K562 (cell line): Measurements from ENCODE around the gene GANAB. TPM values are rescaled to one million over a fixed set of nuclear protein-coding genes. Genes with fewer than 3 reads are reported as not detected.

ENCODE experiments used
- ELF4 ChIP-seq: fragments of 450-650 bp; formaldehyde crosslinking; IDR thresholded peaks from 2 replicates; pipeline ENCODE4 v1.4.0; 2022; ENCODE audit warnings: missing genetic modification characterization
- HNRNPUL1 ChIP-seq: fragments of 200-400 bp; formaldehyde crosslinking; IDR thresholded peaks from 2 replicates; pipeline ENCODE4 v1.6.1; 2017; ENCODE audit warnings: low read length
- ILK ChIP-seq: fragments of 450-650 bp; IDR thresholded peaks from 2 replicates; pipeline ENCODE4 v1.6.1; 2016; ENCODE audit warnings: missing genetic modification characterization, low read depth, mild to moderate bottlenecking, missing compliant biosample characterization, moderate library complexity, borderline replicate concordance
- MLX ChIP-seq, 2 experiments: fragments of 450-650 bp in 1 of 2; sonication (generic) in 1 of 2; formaldehyde crosslinking; conservative IDR thresholded peaks; 2 replicates each; pipeline versions ENCODE4 v1.4.0 to v1.8.1; 2020 to 2022; ENCODE audit warnings: mild to moderate bottlenecking in 1 of 2, missing genetic modification reagents in 1 of 2
- PML ChIP-seq: IDR thresholded peaks from 2 replicates; pipeline ENCODE4 v1.6.1; 2012; ENCODE audit warnings: low read length, inconsistent platforms
- POLR2AphosphoS2 ChIP-seq: IDR thresholded peaks from 2 replicates; pipeline ENCODE4 v1.6.1; 2012; ENCODE audit warnings: low read length, improper control_type of control experiment
- ZC3H4 ChIP-seq: sonication (generic); formaldehyde crosslinking; IDR thresholded peaks from 2 replicates; pipeline ENCODE4 v1.9.0; 2021; ENCODE audit warnings: missing genetic modification reagents, borderline replicate concordance
- ZNF174 ChIP-seq: fragments of 250-450 bp; sonication (Bioruptor Pico); IDR thresholded peaks from 2 replicates; pipeline ENCODE4 v1.4.0; 2020; ENCODE audit warnings: mild to moderate bottlenecking
- ZNF436 ChIP-seq: fragments of 250-450, 450-650 bp; sonication (Bioruptor Pico); formaldehyde crosslinking; IDR thresholded peaks from 2 replicates; pipeline ENCODE4 v1.7.0; 2020; ENCODE audit warnings: mild to moderate bottlenecking
- ZNF57 ChIP-seq: fragments of 450-650 bp; formaldehyde crosslinking; IDR thresholded peaks from 2 replicates; pipeline ENCODE4 v1.4.0; 2020; ENCODE audit warnings: mild to moderate bottlenecking, moderate library complexity
- polyA plus RNA-seq, 8 experiments: library from polyadenylated mRNA; depleted of rRNA in 4 of 8; stranded (reverse) in 5 of 8; unstranded in 3 of 8; fragments of >200 nt; fragmentation: Nextera tagmentation in 2 of 8; fragmentation: Illumina TruSeq in 1 of 8; extraction: Ambion mirVana in 2 of 8; extraction: Trizol in 1 of 8; gene quantifications; 2 replicates each; pipeline versions ENCODE4 v1.2.1 to v1.2.3, GENCODE V29; 2011 to 2014; ENCODE audit warnings: inconsistent platforms in 1 of 8, missing spikeins in 1 of 8
- total RNA-seq, 7 experiments: library from RNA; depleted of rRNA in 6 of 7; stranded (reverse); fragments of >200 nt in 6 of 7; fragmentation: Illumina TruSeq in 2 of 7; extraction: Trizol in 2 of 7; gene quantifications; 2 replicates each; pipeline versions ENCODE4 v1.2.1 to v1.2.3, GENCODE V29; 2011 to 2021; ENCODE audit warnings: low replicate concordance in 1 of 7
- TF ChIP-seq, protein P1 (sequence below): fragments of 200-800 bp; sonication (Bioruptor generic); IDR thresholded peaks from 2 replicates; pipeline ENCODE4 v1.6.1; 2017; ENCODE audit warnings: missing genetic modification characterization, missing compliant biosample characterization
- TF ChIP-seq, protein P2 (sequence below): sonication (generic); formaldehyde crosslinking; IDR thresholded peaks from 2 replicates; pipeline ENCODE4 v1.8.0; 2023; ENCODE audit warnings: mild to moderate bottlenecking, missing genetic modification reagents
- TF ChIP-seq, protein P3 (sequence below): fragments of 450-650 bp; IDR thresholded peaks from 2 replicates; pipeline ENCODE4 v1.6.1; 2014; ENCODE audit warnings: low read depth, mild to moderate bottlenecking, moderate library complexity, borderline replicate concordance
- TF ChIP-seq, protein P4 (sequence below): fragments of 250-450 bp; sonication (Bioruptor Pico); IDR thresholded peaks from 2 replicates; pipeline ENCODE4 v1.4.0; 2020; ENCODE audit warnings: mild to moderate bottlenecking
- TF ChIP-seq, protein P5 (sequence below): fragments of 450-650 bp; formaldehyde crosslinking; IDR thresholded peaks from 2 replicates; pipeline ENCODE4 v1.4.0; 2022; ENCODE audit warnings: mild to moderate bottlenecking, moderate library complexity
- TF ChIP-seq, protein P6 (sequence below): IDR thresholded peaks from 2 replicates; pipeline ENCODE4 v1.6.1; 2012; ENCODE audit warnings: low read depth, low read length, improper control_type of control experiment, borderline replicate concordance

The GANAB gene
- total and polyA plus RNA-seq, 9 of the 15 experiments (the other 6 are each of a cell fraction or from before 2014, with no cell fraction given): 6.5 to 284 (median 161) TPM

DNA sequence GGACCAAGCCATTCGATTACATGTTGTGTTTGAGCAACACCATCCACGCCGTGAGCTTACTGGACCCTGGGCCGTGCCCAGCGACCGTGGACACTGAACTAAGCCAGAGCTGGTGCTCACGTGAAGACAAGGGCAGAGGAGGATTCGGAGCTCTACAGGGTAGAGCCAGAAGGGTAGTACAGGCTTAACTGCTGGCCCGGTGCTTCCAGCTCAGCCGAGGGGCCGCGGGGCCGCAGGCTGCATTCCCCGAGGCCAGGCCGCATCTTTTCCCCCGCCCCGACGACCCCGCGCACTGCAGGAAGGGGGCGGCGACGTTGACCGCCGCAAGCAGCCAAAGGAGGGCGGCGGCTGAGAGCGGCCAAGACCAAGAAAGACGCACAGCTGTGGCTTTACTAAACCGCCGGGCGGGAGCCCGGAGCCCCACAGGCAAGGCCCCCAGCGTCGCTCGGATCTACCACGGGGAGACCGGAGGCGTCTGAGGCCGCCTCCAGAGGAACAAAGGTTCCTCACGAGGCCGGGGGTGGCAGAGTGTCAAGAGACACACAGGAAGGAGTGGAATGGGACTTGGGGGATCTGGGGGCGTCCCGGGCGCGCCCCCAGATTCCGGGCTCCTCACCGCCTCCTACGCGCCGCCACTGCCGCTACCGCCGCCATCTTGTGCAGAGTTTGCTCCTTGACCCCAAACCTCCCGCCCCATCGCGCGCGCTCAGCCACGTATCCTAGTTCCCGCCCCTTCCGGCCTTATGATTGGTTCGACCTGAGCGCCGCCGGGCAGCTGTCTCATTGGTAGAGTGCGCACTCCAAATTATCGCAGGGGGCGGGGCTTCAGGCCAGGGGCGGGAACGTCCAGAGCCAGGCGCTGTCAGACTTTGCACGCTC lies at the start of gene GANAB (continued):
- TF ChIP-seq HNRNPUL1 (no peak), POLR2AphosphoS2 (peak; percentile 98), MLX (CRISPR knock-in tag; conservative IDR thresholded peaks at IDR 0.05) (no peak), ELF4 (CRISPR knock-in tag) (0 out of 2 replicates have a peak, but pooled peaks have one; percentile 13), ZNF436 (CRISPR knock-in tag) (no peak), ILK (no peak), PML (peak; percentile 82; the same call in 1 of the 2 replicates), ZNF174 (CRISPR knock-in tag) (no peak), ZC3H4 (CRISPR knock-in tag) (0 out of 2 replicates have a peak, but pooled peaks have one; percentile 36), ZNF57 (no peak)
- TF ChIP-seq, protein P1, sequence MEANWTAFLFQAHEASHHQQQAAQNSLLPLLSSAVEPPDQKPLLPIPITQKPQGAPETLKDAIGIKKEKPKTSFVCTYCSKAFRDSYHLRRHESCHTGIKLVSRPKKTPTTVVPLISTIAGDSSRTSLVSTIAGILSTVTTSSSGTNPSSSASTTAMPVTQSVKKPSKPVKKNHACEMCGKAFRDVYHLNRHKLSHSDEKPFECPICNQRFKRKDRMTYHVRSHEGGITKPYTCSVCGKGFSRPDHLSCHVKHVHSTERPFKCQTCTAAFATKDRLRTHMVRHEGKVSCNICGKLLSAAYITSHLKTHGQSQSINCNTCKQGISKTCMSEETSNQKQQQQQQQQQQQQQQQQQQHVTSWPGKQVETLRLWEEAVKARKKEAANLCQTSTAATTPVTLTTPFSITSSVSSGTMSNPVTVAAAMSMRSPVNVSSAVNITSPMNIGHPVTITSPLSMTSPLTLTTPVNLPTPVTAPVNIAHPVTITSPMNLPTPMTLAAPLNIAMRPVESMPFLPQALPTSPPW: peak; percentile 57
- TF ChIP-seq, protein P2, sequence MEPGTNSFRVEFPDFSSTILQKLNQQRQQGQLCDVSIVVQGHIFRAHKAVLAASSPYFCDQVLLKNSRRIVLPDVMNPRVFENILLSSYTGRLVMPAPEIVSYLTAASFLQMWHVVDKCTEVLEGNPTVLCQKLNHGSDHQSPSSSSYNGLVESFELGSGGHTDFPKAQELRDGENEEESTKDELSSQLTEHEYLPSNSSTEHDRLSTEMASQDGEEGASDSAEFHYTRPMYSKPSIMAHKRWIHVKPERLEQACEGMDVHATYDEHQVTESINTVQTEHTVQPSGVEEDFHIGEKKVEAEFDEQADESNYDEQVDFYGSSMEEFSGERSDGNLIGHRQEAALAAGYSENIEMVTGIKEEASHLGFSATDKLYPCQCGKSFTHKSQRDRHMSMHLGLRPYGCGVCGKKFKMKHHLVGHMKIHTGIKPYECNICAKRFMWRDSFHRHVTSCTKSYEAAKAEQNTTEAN (CRISPR knock-in tag): no peak
- TF ChIP-seq, protein P3, sequence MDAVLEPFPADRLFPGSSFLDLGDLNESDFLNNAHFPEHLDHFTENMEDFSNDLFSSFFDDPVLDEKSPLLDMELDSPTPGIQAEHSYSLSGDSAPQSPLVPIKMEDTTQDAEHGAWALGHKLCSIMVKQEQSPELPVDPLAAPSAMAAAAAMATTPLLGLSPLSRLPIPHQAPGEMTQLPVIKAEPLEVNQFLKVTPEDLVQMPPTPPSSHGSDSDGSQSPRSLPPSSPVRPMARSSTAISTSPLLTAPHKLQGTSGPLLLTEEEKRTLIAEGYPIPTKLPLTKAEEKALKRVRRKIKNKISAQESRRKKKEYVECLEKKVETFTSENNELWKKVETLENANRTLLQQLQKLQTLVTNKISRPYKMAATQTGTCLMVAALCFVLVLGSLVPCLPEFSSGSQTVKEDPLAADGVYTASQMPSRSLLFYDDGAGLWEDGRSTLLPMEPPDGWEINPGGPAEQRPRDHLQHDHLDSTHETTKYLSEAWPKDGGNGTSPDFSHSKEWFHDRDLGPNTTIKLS: peak; percentile 86
- TF ChIP-seq, protein P4, sequence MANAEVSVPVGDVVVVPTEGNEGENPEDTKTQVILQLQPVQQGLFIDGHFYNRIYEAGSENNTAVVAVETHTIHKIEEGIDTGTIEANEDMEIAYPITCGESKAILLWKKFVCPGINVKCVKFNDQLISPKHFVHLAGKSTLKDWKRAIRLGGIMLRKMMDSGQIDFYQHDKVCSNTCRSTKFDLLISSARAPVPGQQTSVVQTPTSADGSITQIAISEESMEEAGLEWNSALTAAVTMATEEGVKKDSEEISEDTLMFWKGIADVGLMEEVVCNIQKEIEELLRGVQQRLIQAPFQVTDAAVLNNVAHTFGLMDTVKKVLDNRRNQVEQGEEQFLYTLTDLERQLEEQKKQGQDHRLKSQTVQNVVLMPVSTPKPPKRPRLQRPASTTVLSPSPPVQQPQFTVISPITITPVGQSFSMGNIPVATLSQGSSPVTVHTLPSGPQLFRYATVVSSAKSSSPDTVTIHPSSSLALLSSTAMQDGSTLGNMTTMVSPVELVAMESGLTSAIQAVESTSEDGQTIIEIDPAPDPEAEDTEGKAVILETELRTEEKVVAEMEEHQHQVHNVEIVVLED (CRISPR knock-in tag): peak; percentile 64
- TF ChIP-seq, protein P5, sequence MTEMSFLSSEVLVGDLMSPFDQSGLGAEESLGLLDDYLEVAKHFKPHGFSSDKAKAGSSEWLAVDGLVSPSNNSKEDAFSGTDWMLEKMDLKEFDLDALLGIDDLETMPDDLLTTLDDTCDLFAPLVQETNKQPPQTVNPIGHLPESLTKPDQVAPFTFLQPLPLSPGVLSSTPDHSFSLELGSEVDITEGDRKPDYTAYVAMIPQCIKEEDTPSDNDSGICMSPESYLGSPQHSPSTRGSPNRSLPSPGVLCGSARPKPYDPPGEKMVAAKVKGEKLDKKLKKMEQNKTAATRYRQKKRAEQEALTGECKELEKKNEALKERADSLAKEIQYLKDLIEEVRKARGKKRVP (CRISPR knock-in tag): peak; percentile 66; the same call in 1 of the 2 replicates
- TF ChIP-seq, protein P6, sequence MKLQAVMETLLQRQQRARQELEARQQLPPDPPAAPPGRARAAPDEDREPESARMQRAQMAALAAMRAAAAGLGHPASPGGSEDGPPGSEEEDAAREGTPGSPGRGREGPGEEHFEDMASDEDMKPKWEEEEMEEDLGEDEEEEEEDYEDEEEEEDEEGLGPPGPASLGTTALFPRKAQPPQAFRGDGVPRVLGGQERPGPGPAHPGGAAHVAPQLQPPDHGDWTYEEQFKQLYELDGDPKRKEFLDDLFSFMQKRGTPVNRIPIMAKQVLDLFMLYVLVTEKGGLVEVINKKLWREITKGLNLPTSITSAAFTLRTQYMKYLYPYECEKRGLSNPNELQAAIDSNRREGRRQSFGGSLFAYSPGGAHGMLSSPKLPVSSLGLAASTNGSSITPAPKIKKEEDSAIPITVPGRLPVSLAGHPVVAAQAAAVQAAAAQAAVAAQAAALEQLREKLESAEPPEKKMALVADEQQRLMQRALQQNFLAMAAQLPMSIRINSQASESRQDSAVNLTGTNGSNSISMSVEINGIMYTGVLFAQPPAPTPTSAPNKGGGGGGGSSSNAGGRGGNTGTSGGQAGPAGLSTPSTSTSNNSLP: no peak
